Measurements from ENCODE around the gene DOK7. TPM values are rescaled to one million over a fixed set of nuclear protein-coding genes. Genes with fewer than 3 reads are reported as not detected.

Gene DOK7
- total RNA-seq, 2 experiments from 2014 or later = not detected

- peaks cover 20% of the 10 kb centered on the region for H3K27me3 Mint-ChIP-seq (ENCODE audit: low read depth)
- peaks cover 2% of the 10 kb centered on the region for H3K9me3 Mint-ChIP-seq
- H3K36me3 Mint-ChIP-seq (ENCODE audit: low read depth) = no peaks in the 10 kb centered on the region
- H3K4me1 Mint-ChIP-seq (ENCODE audit: low read depth) = peaks cover 1% of the 10 kb centered on the region
- no peak for DNase-seq
- intact Hi-C loops (cut with micrococcal nuclease) = no loop called here
- CTCF ChIA-PET = no interaction called here
- no peak overlapping the region for H3K27ac Mint-ChIP-seq
- no peak overlapping the region for H3K4me3 Mint-ChIP-seq
Observed at GRCh38 chr4:3462321-3462789, 751 bp upstream of the DOK7 start.

- Mint-ChIP-seq H3K36me3 (ENCODE audit: low read depth) (no peaks in the 10 kb centered on the region), H3K4me3 (no peak overlapping the region), H3K27me3 (ENCODE audit: low read depth) (peaks cover 20% of the 10 kb centered on the region), H3K9me3 (peaks cover 2% of the 10 kb centered on the region), H3K4me1 (ENCODE audit: low read depth) (peaks cover 1% of the 10 kb centered on the region), H3K27ac (no peak overlapping the region)
- DNase-seq = no peak
- intact Hi-C loops (cut with micrococcal nuclease) = no loop called here
- CTCF ChIA-PET = no interaction called here
Observed at GRCh38 chr4:3463556-3464348, 646 bp downstream of the DOK7 start.

- no peak overlapping the region for H3K4me3 Mint-ChIP-seq
- H3K27me3 Mint-ChIP-seq (ENCODE audit: low read depth) = peaks cover 20% of the 10 kb centered on the region
- DNase-seq = no peak
- peaks cover 2% of the 10 kb centered on the region for H3K9me3 Mint-ChIP-seq
- intact Hi-C loops (cut with micrococcal nuclease) = no loop called here
- H3K4me1 Mint-ChIP-seq (ENCODE audit: low read depth) = peaks cover 1% of the 10 kb centered on the region
- CTCF ChIA-PET = no interaction called here
- no peaks in the 10 kb centered on the region for H3K36me3 Mint-ChIP-seq (ENCODE audit: low read depth)
- no peak overlapping the region for H3K27ac Mint-ChIP-seq
Observed at GRCh38 chr4:3464349-3464905, 1.3 kb downstream of the DOK7 start.

GRCh38 chr4:3464911-3465697 is 2.0 kb downstream of the DOK7 start:
- Mint-ChIP-seq H3K27me3 (ENCODE audit: low read depth) (peaks cover 20% of the 10 kb centered on the region), H3K4me1 (ENCODE audit: low read depth) (peaks cover 1% of the 10 kb centered on the region), H3K36me3 (ENCODE audit: low read depth) (no peaks in the 10 kb centered on the region), H3K4me3 (no peak overlapping the region), H3K27ac (no peak overlapping the region), H3K9me3 (peaks cover 1% of the 10 kb centered on the region)
- CTCF ChIA-PET = no interaction called here
- DNase-seq = no peak
- intact Hi-C loops (cut with micrococcal nuclease) = no loop called here

- CTCF ChIA-PET = no interaction called here
- Mint-ChIP-seq H3K4me3 (no peak overlapping the region), H3K4me1 (ENCODE audit: low read depth) (peaks cover 1% of the 10 kb centered on the region), H3K9me3 (no peaks in the 10 kb centered on the region), H3K36me3 (ENCODE audit: low read depth) (no peaks in the 10 kb centered on the region), H3K27ac (no peak overlapping the region), H3K27me3 (ENCODE audit: low read depth) (peaks cover 17% of the 10 kb centered on the region)
- intact Hi-C loops (cut with micrococcal nuclease) = no loop called here
- no peak for DNase-seq
Observed at GRCh38 chr4:3465698-3466671, 2.9 kb downstream of the DOK7 start.

- intact Hi-C loops (cut with micrococcal nuclease) = no loop called here
- no peak for DNase-seq
- Mint-ChIP-seq H3K4me3 (no peak overlapping the region), H3K27me3 (ENCODE audit: low read depth) (peaks cover 15% of the 10 kb centered on the region), H3K9me3 (no peaks in the 10 kb centered on the region), H3K27ac (no peak overlapping the region), H3K4me1 (ENCODE audit: low read depth) (peaks cover 1% of the 10 kb centered on the region), H3K36me3 (ENCODE audit: low read depth) (no peaks in the 10 kb centered on the region)
- CTCF ChIA-PET = no interaction called here
Observed at GRCh38 chr4:3466691-3467600, 3.8 kb downstream of the DOK7 start.

GRCh38 chr4:3467601-3468031 is 4.5 kb downstream of the DOK7 start:
- CTCF ChIA-PET = no interaction called here
- Mint-ChIP-seq H3K27me3 (ENCODE audit: low read depth) (peaks cover 8% of the 10 kb centered on the region), H3K9me3 (no peaks in the 10 kb centered on the region), H3K4me3 (no peak overlapping the region), H3K36me3 (ENCODE audit: low read depth) (no peaks in the 10 kb centered on the region), H3K4me1 (ENCODE audit: low read depth) (peaks cover 1% of the 10 kb centered on the region), H3K27ac (no peak overlapping the region)
- no peak for DNase-seq
- intact Hi-C loops (cut with micrococcal nuclease) = no loop called here

- H3K4me3 Mint-ChIP-seq = no peak overlapping the region
- H3K36me3 Mint-ChIP-seq (ENCODE audit: low read depth) = no peaks in the 10 kb centered on the region
- H3K4me1 Mint-ChIP-seq (ENCODE audit: low read depth) = no peaks in the 10 kb centered on the region
- H3K27ac Mint-ChIP-seq = no peak overlapping the region
- intact Hi-C loops (cut with micrococcal nuclease) = no loop called here
- H3K27me3 Mint-ChIP-seq (ENCODE audit: low read depth) = peaks cover 6% of the 10 kb centered on the region
- no peaks in the 10 kb centered on the region for H3K9me3 Mint-ChIP-seq
- CTCF ChIA-PET = no interaction called here
- no peak for DNase-seq
Observed at GRCh38 chr4:3468154-3468553, 5.0 kb downstream of the DOK7 start.

- H3K27ac Mint-ChIP-seq = no peak overlapping the region
- no peaks in the 10 kb centered on the region for H3K4me1 Mint-ChIP-seq (ENCODE audit: low read depth)
- H3K36me3 Mint-ChIP-seq (ENCODE audit: low read depth) = no peaks in the 10 kb centered on the region
- H3K9me3 Mint-ChIP-seq = no peaks in the 10 kb centered on the region
- H3K27me3 Mint-ChIP-seq (ENCODE audit: low read depth) = peaks cover 6% of the 10 kb centered on the region
- CTCF ChIA-PET = no interaction called here
- intact Hi-C loops (cut with micrococcal nuclease) = no loop called here
- H3K4me3 Mint-ChIP-seq = no peak overlapping the region
- DNase-seq = no peak
Observed at GRCh38 chr4:3468804-3469203, 5.7 kb downstream of the DOK7 start.

GRCh38 chr4:3469386-3470243 is 6.5 kb downstream of the DOK7 start:
- intact Hi-C loops (cut with micrococcal nuclease) = no loop called here
- H3K27ac Mint-ChIP-seq = no peak overlapping the region
- H3K9me3 Mint-ChIP-seq = no peaks in the 10 kb centered on the region
- H3K4me1 Mint-ChIP-seq (ENCODE audit: low read depth) = no peaks in the 10 kb centered on the region
- no peak overlapping the region for H3K4me3 Mint-ChIP-seq
- DNase-seq = no peak
- CTCF ChIA-PET = no interaction called here
- peaks cover 2% of the 10 kb centered on the region for H3K27me3 Mint-ChIP-seq (ENCODE audit: low read depth)
- no peaks in the 10 kb centered on the region for H3K36me3 Mint-ChIP-seq (ENCODE audit: low read depth)

Measured in activated naive CD4-positive, alpha-beta T cell treated with anti-CD3 and anti-CD28 coated beads for 36 hours (primary cell).